ENCODE results near the gene IL4I1. TPM values are rescaled to one million over a fixed set of nuclear protein-coding genes. Genes with fewer than 3 reads are reported as not detected.

Gene IL4I1
- total and polyA plus RNA-seq, 11 donors = 0.27 to 21.6 (median 0.44) TPM; not detected in 4

DNA sequence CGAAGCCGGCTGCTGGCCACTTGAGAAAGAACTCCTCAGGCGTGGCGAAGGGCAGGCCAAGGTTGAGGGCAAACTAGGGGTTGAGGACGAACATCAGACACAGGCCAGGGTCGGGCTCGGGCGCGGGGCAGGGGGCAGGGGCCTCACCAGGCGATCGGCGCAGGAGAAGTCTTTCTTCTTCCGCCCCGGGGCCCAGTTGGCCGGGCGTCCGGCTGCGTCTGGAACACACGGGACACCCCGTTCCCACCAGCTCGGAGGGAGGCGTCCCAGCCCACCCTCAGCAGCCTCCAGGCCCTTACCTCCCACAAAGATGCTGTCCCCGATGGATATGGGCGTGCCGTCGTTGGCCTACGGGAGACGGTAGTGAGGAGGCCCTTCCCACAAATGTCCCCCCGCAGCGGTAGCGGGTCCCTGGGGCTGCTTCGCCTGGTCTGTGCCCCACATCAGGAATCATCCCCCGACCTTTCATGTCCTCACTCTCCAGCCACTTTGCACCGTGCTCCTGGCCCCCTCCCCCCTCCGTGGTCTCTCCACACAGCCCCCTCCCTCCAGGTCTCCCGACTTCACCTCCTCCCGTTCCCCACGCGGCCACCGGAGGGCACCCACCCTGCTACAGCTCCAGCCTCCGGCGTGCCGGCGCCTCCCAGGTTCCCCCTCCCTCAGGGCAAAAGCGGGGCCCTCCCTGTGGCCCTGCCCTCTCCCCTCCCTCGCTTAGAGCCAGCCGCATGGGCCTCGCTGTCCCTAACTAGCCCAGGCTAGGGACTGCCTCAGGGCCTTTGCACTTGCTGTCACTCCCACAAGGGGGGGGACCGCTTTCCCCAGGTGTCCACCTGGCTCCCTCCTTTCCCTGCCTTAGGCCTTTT, 34.1 kb downstream of the IL4I1 start:
- no peaks in the 10 kb centered on the region for H3K27me3 ChIP-seq
- no peak for DNase-seq
- ATAC-seq = no peak
- 60 to 79% (median 70%) methylated on average over 33 to 49 of the region's 49 CpGs for WGBS, 4 donors
- peaks cover 7 to 45% (median 24%) of the 10 kb centered on the region in 12 donors for H3K4me1 ChIP-seq
- H3K4me3 ChIP-seq = no peak overlapping the region
- H3K9me3 ChIP-seq = no peaks in the 10 kb centered on the region
- H3K36me3 ChIP-seq = peaks cover 0 to 72% (median 64%) of the 10 kb centered on the region in 9 donors
- intact Hi-C loops (cut with DNase I) = loop anchor here in 2 of 10 donors (1.0 to 10.0 kb wide), 2 partner anchors 44 to 188 kb away; partner anchors contain the start of genes MED25 (in 1 of the 2) and PRMT1 (in 1 of the 2)
- TF ChIP-seq, protein P1, sequence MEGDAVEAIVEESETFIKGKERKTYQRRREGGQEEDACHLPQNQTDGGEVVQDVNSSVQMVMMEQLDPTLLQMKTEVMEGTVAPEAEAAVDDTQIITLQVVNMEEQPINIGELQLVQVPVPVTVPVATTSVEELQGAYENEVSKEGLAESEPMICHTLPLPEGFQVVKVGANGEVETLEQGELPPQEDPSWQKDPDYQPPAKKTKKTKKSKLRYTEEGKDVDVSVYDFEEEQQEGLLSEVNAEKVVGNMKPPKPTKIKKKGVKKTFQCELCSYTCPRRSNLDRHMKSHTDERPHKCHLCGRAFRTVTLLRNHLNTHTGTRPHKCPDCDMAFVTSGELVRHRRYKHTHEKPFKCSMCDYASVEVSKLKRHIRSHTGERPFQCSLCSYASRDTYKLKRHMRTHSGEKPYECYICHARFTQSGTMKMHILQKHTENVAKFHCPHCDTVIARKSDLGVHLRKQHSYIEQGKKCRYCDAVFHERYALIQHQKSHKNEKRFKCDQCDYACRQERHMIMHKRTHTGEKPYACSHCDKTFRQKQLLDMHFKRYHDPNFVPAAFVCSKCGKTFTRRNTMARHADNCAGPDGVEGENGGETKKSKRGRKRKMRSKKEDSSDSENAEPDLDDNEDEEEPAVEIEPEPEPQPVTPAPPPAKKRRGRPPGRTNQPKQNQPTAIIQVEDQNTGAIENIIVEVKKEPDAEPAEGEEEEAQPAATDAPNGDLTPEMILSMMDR (IDR thresholded peaks at IDR 0.05) = peak in 1 of 12 donors; percentile 1
- no peak for TF ChIP-seq POLR2A (IDR thresholded peaks at IDR 0.05)
- H3K27ac ChIP-seq = peak overlapping the region in 1 of 12 donors; percentile 14

DNA sequence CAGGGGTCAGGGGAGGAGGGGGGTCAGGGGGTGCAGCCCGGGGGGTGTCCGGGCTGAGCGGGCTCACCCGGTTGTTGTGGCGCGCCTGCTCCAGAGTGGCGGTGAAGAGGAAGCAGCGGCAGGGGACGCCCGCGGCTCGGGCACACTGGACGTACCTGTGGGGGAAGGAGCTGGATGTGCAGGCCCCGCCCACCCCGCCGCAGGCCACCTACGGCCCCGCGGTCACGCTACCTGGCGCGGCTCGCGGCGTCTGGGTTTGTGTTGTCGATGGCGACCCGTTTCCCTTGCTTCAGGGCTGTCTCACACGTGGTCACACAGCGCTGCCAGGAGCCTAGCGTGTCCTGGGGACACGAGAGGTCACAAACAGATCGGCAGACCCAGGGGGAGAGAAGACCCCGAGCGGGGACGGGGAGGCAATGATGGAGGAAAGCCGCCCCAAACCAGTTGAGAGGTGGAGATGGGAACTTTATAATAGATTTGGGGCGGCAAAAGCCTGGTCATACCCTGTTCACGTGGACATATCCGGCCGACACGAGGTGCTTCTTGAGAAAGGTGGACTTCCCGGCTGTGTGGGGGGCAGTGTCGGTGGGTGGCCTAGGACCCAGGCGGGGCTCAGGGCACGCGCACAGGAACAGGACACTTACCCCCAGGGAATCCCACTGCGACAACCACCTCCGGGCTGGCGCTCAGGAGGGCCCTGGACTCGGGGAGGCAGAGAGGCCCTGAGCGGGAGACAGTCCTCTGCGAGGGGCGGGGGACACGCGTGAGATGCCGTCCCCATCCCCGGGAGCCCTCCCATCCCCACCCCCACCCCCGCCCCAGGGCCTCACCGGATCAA, 34.9 kb downstream of the IL4I1 start:
- whole genome bisulfite sequencing, 4 donors = 82 to 87% (median 85%) methylated on average over 48 to 60 of the region's 60 CpGs
- Histone ChIP-seq H3K4me3 (no peak overlapping the region), H3K27ac (peak overlapping the region in 2 of 12 donors; percentile 14 to 60), H3K36me3 (peaks cover 0 to 81% (median 73%) of the 10 kb centered on the region in 9 donors), H3K4me1 (peaks cover 7 to 43% (median 22%) of the 10 kb centered on the region in 12 donors), H3K27me3 (no peaks in the 10 kb centered on the region), H3K9me3 (no peaks in the 10 kb centered on the region)
- no peak for TF ChIP-seq POLR2A (IDR thresholded peaks at IDR 0.05)
- TF ChIP-seq, protein P1 (IDR thresholded peaks at IDR 0.05) = no peak
- ATAC-seq = no peak
- DNase-seq = no peak
- intact Hi-C loops (cut with DNase I) = loop anchor here in 1 of 10 donors (10.0 kb wide), 1 partner anchor 187 kb away; the partner anchor contains the start of gene PRMT1

DNA sequence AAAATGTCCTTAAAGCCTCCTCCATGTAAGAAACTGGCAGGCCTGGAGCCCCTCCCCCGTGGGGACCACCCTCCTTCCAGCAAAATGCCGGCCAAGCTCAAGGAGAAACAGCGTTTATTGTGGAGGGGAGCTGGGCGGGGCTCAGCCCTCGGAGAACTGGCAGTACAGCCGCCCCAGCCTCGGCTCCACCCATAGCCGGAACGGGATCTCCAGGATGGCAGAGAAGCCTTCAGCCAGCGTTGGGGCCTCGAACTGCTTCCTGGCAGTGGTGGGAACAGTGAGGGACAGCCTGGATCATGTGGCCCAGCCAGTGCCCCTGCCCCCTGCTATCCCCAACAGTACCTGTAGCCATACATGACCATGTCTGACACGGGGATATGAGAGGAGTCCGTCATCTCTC, 35.6 kb downstream of the IL4I1 start:
- Histone ChIP-seq H3K36me3 (peaks cover 0 to 87% (median 79%) of the 10 kb centered on the region in 9 donors), H3K4me3 (no peak overlapping the region), H3K9me3 (no peaks in the 10 kb centered on the region), H3K4me1 (peaks cover 4 to 37% (median 15%) of the 10 kb centered on the region in 12 donors), H3K27me3 (no peaks in the 10 kb centered on the region), H3K27ac (peak overlapping the region in 3 of 12 donors; percentile 14 to 60 (median 28))
- TF ChIP-seq, protein P1 (IDR thresholded peaks at IDR 0.05) = no peak
- WGBS, 4 donors = 46 to 50% (median 48%) methylated on average over 11 to 13 of the region's 13 CpGs
- intact Hi-C loops (cut with DNase I) = loop anchor here in 1 of 10 donors (10.0 kb wide), 1 partner anchor 186 kb away; the partner anchor contains the start of gene PRMT1
- no peak for ATAC-seq
- no peak for DNase-seq
